ENCODE measurements around the gene OBSL1.

Gene OBSL1

GRCh38 chr2:219511547-219512325 is 59.6 kb downstream of the OBSL1 start:
- no peak for DNase-seq (ENCODE audit: low read depth)

GRCh38 chr2:219510512-219511135 is 60.7 kb downstream of the OBSL1 start:
- no peak for DNase-seq (ENCODE audit: low read depth)

DNA sequence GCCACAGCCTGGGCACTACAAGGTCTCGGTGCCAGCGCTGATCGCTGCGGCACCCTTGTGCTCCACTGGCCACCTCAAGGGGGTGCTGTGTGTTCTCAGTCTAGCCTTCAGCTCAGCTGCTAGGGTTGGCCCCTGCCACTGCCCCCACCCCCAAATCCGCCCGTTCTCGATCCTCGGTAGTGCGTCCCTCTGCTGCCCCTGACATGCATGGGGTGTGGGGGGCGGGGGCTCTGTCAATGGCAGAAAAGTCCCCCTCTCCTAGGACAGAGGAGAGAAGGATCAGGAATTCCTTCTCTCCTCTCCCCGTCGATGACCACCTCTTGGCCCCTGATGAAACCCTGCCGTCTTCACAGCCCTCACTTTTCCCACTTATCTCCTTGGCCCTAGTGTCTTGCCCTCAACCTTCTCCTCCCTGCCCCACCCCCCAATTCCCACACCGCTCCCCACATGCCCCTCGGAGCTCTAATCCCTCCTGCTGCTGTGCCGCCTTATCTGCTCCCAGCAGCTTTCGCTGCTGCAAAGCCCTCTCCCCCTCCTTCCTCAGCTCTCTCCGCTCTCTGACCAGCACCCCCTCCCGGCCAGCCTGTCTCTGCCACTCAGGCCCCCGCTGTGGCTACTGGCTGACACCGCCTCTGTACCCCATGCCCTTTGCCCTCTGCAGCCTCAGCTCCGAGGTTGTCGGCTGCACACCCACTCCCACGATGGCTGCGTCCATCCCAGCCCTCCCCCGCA is 61.4 kb downstream of the OBSL1 start:
- DNase-seq (ENCODE audit: low read depth) = no peak

- no peak for DNase-seq (ENCODE audit: low read depth)
Measured at GRCh38 chr2:219508971-219509779, 62.2 kb downstream of the OBSL1 start.

- no peak for DNase-seq (ENCODE audit: low read depth)
Measured at GRCh38 chr2:219508444-219508734, 63.0 kb downstream of the OBSL1 start.

GRCh38 chr2:219507581-219508443 is 63.5 kb downstream of the OBSL1 start:
- DNase-seq (ENCODE audit: low read depth) = no peak

DNA sequence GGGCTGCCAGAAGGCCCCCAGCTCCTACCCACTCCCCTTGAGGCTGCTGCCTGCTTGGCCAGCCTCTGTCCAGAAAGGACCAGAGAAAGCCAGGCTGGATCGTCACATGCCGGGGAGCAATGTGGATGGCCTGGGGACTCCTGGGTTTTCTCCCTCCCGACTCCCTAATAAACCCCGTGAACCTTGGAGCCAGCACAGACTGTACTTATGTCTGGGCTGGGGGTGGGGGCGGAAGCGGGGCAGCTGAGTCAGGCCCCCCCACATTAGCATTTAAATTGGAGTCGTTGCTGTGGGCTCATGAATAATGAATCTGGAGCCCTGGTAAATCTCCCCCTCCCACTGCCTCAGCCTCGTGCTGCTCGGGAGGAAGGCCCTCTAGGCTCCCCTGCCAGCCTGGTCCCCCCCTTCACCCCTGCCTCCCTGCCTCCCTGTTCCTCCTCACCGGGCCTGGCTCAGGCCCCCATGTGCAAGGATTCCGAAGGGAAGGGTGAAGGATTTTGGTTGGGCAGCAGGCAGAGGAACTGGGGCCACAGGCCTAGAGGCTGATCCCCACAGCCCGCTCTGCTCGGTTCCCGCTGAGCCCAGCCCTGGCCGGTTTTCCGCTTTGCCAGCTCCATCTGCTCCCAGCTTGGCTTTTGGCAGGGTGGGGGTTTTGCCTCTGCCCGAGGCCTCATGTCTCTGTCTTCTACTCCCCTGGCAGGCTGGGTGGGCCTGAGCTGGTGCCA is 64.4 kb downstream of the OBSL1 start:
- DNase-seq (ENCODE audit: low read depth) = no peak

- DNase-seq (ENCODE audit: low read depth) = no peak
Measured at GRCh38 chr2:219506153-219506801, 65.1 kb downstream of the OBSL1 start.

DNA sequence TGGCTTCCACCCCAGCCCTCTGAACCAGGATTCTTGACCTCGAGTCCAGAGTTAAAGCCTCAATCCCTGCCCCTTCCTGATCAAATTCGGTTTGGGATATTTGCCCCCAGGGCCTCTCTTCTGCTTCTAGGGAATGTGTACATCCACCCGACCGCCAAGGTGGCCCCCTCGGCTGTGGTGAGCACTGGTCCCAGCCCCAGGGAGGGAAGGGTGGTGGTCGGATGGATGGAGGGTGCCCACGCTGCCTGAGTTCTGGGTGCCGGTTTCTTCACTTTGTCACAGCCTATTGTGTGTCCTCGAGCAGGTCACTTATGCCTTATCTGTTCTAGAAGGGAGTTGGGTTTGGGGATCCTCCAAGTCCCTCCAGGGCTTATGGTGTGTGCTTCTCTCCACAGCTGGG is 65.8 kb downstream of the OBSL1 start:
- no peak for DNase-seq (ENCODE audit: low read depth)

DNA sequence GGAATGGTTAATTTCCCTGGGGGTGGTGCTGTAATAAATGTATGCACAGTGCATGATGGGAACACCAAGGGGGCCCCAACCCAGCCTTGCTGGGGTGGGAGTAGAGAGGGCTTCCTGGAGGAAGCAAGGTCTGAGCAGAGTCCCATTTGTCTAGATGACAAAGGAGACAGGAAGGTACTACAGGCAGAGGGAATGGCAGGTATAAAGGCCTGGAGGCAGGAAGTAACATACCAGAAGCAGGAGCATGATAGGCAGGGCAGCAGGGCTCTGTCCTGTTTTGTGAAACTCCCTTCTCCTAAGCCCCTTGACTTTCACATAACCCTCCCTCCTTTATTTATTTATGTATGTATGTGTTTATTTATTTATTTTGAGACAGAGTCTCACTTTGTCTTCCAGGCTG is 68.7 kb downstream of the OBSL1 start:
- no peak for DNase-seq (ENCODE audit: low read depth)

- DNase-seq (ENCODE audit: low read depth) = no peak
Measured at GRCh38 chr2:219501849-219502248, 69.5 kb downstream of the OBSL1 start.
